GM12878 (cell line): ENCODE data around the gene KCNA2. TPM values are rescaled to one million over a fixed set of nuclear protein-coding genes. Genes with fewer than 3 reads are reported as not detected.

Experiments
- BACH1 ChIP-seq: fragments of 450-650 bp; IDR thresholded peaks from 2 replicates; pipeline ENCODE4 v1.6.1; 2017; ENCODE audit warnings: mild to moderate bottlenecking, borderline replicate concordance
- EED ChIP-seq: sonication (generic); IDR thresholded peaks from 2 replicates; pipeline ENCODE4 v1.6.1; 2016; ENCODE audit warnings: antibody characterized with exemption, low read depth
- ESRRA ChIP-seq: IDR thresholded peaks from 2 replicates; pipeline ENCODE4 v1.6.1; 2012; ENCODE audit warnings: mild to moderate bottlenecking, low read length, improper control_type of control experiment
- FOS ChIP-seq: IDR thresholded peaks from 3 replicates; pipeline ENCODE4 v1.6.1; 2011; ENCODE audit warnings: borderline replicate concordance; ENCODE audit not compliant: insufficient read length; ENCODE audit errors: extremely low read depth
- HDGF ChIP-seq: fragments of 450-650 bp; IDR thresholded peaks from 2 replicates; pipeline ENCODE4 v1.6.1; 2016; ENCODE audit warnings: antibody characterized with exemption
- JUND ChIP-seq: IDR thresholded peaks from 2 replicates; pipeline ENCODE4 v1.6.1; 2012; ENCODE audit warnings: low read depth, mild to moderate bottlenecking, low read length, improper control_type of control experiment, moderate library complexity
- MEF2A ChIP-seq: IDR thresholded peaks from 2 replicates; pipeline ENCODE4 v1.6.1; 2011; ENCODE audit warnings: low read depth, mild to moderate bottlenecking, low read length, moderate library complexity; ENCODE audit not compliant: insufficient read depth
- PBX3 ChIP-seq: IDR thresholded peaks from 2 replicates; pipeline ENCODE4 v1.6.1; 2011; ENCODE audit warnings: mild to moderate bottlenecking, low read depth, low read length, moderate library complexity; ENCODE audit not compliant: insufficient replicate concordance
- RB1 ChIP-seq: fragments of 450-650 bp; formaldehyde crosslinking; IDR thresholded peaks from 2 replicates; pipeline ENCODE4 v1.6.1; 2017; ENCODE audit warnings: mild to moderate bottlenecking, borderline replicate concordance
- SIN3A ChIP-seq: IDR thresholded peaks from 2 replicates; pipeline ENCODE4 v1.6.1; 2012; ENCODE audit warnings: low read depth, low read length, improper control_type of control experiment
- STAT3 ChIP-seq: IDR thresholded peaks from 2 replicates; pipeline ENCODE4 v1.6.1; 2011; ENCODE audit warnings: low read depth, low read length, improper control_type of control experiment
- USF1 ChIP-seq: IDR thresholded peaks from 2 replicates; pipeline ENCODE4 v1.6.1; 2011; ENCODE audit warnings: borderline replicate concordance, low read depth, mild to moderate bottlenecking, moderate library complexity, mixed read lengths, low read length; ENCODE audit not compliant: insufficient read depth; ENCODE audit errors: extremely low read length
- USF2 ChIP-seq: IDR thresholded peaks from 2 replicates; pipeline ENCODE4 v1.6.1; 2011; ENCODE audit warnings: low read depth, low read length, improper control_type of control experiment, borderline replicate concordance
- ZNF207 ChIP-seq: fragments of 450-650 bp; IDR thresholded peaks from 2 replicates; pipeline ENCODE4 v1.6.1; 2014; ENCODE audit warnings: antibody characterized with exemption, mild to moderate bottlenecking, borderline replicate concordance
- polyA plus RNA-seq, 11 experiments: library from polyadenylated mRNA; depleted of rRNA in 4 of 11; unstranded in 6 of 11; stranded (reverse) in 5 of 11; fragments of >200 nt; fragmentation: Nextera tagmentation in 4 of 11; fragmentation: Illumina TruSeq in 1 of 11; extraction: Ambion mirVana in 4 of 11; extraction: Trizol in 1 of 11; gene quantifications; 1 replicate in 1 of 11; 2 replicates in 10 of 11; pipeline versions ENCODE4 v1.2.1 to v1.2.3, GENCODE V29; 2011 to 2016; ENCODE audit warnings: inconsistent platforms in 2 of 11, missing spikeins in 2 of 11, low read depth in 1 of 11
- total RNA-seq, 4 experiments: library from RNA; depleted of rRNA in 3 of 4; stranded (reverse); fragments of >200 nt in 3 of 4; fragmentation: Illumina TruSeq in 1 of 4; extraction: Trizol in 1 of 4; gene quantifications; 2 replicates each; pipeline versions ENCODE4 v1.2.1 to v1.2.3, GENCODE V29; 2013 to 2021
- TF ChIP-seq, protein P1 (sequence below): fragments of 450-650 bp; IDR thresholded peaks from 2 replicates; pipeline ENCODE4 v1.6.1; 2016; ENCODE audit warnings: mild to moderate bottlenecking, moderate library complexity, borderline replicate concordance
- TF ChIP-seq, protein P2 (sequence below): fragments of 450-650 bp; formaldehyde crosslinking; IDR thresholded peaks from 2 replicates; pipeline ENCODE4 v1.5.0; 2022; ENCODE audit warnings: mild to moderate bottlenecking, missing genetic modification characterization

Gene KCNA2
- total and polyA plus RNA-seq, 10 of the 15 experiments (the other 5 are each of a cell fraction or from before 2014, with no cell fraction given): 0.02 to 0.56 (median 0.10) TPM; not detected in 2

DNA sequence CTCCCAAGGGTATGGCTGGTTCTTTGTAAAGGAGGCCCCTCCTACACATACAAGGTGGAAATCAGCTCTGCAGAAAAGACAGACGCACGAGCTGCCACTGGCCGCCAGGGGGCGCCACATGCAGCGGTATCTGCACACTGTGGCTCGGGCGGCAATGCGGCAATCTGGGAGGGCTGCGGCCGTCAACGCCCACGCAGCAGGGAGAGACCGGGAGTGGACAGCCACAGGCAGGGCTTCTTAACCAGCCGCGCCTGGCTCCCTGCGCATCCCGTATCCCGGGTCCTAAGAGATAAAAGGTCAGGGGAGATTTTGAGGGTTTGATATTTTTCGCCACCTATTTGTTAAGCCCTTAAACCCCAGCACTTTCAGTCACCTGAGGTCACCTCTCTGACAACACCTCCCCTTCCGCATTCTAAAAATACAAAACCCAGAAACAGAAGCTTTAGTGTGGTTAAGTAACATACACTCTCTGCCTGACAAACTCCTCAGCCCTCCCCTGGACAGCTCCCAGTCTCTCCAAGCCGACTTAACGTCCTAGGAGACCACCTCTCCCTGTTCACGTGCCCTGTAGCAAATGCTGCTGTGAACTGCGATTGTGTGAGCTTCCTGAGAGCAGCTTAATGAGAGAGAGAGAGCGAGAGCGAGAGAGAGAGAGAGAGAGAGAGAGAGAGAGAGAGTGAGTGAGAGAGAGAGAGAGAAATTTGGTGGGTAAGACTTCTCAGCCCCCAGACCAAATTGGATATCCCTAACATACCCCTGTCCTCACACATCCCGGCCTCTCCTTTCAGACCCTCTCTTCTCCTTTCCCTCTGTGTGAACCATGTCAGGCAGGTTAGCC, 13.5 kb upstream of the KCNA2 start (continued):
- TF ChIP-seq USF1: no peak
- TF ChIP-seq, protein P1, sequence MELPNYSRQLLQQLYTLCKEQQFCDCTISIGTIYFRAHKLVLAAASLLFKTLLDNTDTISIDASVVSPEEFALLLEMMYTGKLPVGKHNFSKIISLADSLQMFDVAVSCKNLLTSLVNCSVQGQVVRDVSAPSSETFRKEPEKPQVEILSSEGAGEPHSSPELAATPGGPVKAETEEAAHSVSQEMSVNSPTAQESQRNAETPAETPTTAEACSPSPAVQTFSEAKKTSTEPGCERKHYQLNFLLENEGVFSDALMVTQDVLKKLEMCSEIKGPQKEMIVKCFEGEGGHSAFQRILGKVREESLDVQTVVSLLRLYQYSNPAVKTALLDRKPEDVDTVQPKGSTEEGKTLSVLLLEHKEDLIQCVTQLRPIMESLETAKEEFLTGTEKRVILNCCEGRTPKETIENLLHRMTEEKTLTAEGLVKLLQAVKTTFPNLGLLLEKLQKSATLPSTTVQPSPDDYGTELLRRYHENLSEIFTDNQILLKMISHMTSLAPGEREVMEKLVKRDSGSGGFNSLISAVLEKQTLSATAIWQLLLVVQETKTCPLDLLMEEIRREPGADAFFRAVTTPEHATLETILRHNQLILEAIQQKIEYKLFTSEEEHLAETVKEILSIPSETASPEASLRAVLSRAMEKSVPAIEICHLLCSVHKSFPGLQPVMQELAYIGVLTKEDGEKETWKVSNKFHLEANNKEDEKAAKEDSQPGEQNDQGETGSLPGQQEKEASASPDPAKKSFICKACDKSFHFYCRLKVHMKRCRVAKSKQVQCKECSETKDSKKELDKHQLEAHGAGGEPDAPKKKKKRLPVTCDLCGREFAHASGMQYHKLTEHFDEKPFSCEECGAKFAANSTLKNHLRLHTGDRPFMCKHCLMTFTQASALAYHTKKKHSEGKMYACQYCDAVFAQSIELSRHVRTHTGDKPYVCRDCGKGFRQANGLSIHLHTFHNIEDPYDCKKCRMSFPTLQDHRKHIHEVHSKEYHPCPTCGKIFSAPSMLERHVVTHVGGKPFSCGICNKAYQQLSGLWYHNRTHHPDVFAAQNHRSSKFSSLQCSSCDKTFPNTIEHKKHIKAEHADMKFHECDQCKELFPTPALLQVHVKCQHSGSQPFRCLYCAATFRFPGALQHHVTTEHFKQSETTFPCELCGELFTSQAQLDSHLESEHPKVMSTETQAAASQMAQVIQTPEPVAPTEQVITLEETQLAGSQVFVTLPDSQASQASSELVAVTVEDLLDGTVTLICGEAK: no peak
- no peak for TF ChIP-seq ZNF207
- 0 out of 2 replicates have a peak, but pooled peaks have one; percentile 27 for TF ChIP-seq SIN3A
- peak; percentile 58; the same call in 1 of the 2 replicates for TF ChIP-seq EED
- no peak for TF ChIP-seq JUND
- TF ChIP-seq MEF2A: no peak
- peak; percentile 22; the same call in 1 of the 2 replicates for TF ChIP-seq BACH1
- no peak; the same call in 1 of the 2 replicates for TF ChIP-seq USF2
- no peak for TF ChIP-seq ESRRA
- no peak for TF ChIP-seq STAT3
- no peak for TF ChIP-seq HDGF
- no peak for TF ChIP-seq FOS
- peak; percentile 83; the same call in 1 of the 2 replicates for TF ChIP-seq RB1
- TF ChIP-seq, protein P2, sequence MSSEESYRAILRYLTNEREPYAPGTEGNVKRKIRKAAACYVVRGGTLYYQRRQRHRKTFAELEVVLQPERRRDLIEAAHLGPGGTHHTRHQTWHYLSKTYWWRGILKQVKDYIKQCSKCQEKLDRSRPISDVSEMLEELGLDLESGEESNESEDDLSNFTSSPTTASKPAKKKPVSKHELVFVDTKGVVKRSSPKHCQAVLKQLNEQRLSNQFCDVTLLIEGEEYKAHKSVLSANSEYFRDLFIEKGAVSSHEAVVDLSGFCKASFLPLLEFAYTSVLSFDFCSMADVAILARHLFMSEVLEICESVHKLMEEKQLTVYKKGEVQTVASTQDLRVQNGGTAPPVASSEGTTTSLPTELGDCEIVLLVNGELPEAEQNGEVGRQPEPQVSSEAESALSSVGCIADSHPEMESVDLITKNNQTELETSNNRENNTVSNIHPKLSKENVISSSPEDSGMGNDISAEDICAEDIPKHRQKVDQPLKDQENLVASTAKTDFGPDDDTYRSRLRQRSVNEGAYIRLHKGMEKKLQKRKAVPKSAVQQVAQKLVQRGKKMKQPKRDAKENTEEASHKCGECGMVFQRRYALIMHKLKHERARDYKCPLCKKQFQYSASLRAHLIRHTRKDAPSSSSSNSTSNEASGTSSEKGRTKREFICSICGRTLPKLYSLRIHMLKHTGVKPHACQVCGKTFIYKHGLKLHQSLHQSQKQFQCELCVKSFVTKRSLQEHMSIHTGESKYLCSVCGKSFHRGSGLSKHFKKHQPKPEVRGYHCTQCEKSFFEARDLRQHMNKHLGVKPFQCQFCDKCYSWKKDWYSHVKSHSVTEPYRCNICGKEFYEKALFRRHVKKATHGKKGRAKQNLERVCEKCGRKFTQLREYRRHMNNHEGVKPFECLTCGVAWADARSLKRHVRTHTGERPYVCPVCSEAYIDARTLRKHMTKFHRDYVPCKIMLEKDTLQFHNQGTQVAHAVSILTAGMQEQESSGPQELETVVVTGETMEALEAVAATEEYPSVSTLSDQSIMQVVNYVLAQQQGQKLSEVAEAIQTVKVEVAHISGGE: no peak
- TF ChIP-seq PBX3: no peak
